Measurements from ENCODE around the gene RNPEP.
"Not testable (repeated sequence)": the region's sequence is repeated elsewhere in the genome, so short reads cannot be mapped to it uniquely, and the experiment has no call there.

The RNPEP gene

DNA sequence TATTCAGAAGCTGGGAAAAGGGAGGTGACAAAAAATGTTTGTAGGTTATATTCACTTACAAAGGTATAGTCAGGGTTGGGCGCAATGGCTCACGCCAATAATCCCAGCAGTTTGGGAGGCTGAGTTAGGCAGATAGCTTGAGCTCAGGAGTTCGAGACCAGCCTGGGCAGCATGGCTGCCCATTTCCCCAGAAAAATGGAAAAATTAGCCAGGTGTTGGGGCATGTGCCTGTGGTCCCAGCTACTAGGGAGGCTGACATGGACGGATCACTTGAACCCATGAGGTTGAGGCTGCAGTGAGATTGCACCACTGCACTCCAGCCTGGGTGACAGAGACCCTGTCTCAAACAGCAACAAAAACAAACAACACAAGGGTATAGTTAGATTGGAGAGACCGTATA lies 24.1 kb upstream of the RNPEP start:
- no peak for DNase-seq (ENCODE audit: low read depth)

DNA sequence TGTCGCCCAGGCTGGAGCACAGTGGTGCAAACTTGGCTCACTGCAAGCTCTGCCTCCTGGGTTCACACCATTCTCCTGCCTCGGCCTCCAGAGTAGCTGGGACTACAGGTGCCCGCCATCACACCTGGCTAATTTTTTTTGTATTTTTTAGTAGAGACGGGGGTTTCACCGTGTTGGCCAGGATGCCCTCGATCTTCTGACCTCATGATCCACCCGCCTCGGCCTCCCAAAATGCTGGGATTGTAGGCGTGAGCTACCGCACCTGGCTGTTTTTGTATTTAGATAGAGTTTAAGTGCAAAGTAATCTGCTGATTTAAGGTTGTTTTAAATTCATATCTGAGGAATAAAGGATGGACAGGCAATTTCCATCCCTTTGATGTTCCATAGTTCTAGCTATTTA lies 20.1 kb upstream of the RNPEP start:
- DNase-seq (ENCODE audit: low read depth): not testable (repeated sequence)

DNA sequence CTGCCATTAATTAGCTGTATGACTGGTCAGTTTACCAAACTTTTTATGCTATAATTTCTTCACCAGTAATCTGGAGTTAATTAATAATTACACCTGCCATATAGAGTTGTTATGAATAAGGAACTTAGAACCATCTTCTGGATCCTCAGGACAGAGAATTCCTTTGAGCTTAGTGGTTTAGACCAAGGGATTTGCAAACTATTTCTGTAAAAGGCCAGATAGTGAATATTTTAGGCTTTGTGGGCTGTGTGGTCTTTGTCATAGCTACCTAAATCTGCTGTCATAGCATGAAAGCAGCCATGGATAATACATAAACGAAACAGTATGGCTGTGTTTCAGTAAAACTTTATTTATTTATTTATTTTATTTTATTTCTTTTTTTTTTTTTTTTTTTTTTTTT lies 18.2 kb upstream of the RNPEP start:
- DNase-seq (ENCODE audit: low read depth): no peak

DNA sequence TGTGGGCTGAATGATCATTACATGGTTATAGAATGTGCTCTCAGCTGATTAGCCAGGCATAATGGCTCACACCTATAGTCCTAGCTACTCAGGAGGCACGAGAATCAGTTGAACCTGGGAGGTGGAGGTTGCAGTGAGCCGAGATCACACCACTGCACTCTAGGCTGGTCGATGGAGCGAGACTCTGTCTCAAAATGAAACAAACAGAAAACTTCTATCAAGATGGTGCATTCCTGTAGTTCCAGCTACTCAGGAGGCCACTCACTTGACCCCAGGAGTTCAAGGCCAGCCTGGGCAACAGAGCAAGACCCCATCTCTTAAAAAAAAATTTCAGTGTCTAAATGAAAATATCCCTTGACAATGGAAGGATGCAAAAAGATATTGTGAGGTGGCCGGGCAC lies 16.3 kb upstream of the RNPEP start:
- no peak for DNase-seq (ENCODE audit: low read depth)

DNA sequence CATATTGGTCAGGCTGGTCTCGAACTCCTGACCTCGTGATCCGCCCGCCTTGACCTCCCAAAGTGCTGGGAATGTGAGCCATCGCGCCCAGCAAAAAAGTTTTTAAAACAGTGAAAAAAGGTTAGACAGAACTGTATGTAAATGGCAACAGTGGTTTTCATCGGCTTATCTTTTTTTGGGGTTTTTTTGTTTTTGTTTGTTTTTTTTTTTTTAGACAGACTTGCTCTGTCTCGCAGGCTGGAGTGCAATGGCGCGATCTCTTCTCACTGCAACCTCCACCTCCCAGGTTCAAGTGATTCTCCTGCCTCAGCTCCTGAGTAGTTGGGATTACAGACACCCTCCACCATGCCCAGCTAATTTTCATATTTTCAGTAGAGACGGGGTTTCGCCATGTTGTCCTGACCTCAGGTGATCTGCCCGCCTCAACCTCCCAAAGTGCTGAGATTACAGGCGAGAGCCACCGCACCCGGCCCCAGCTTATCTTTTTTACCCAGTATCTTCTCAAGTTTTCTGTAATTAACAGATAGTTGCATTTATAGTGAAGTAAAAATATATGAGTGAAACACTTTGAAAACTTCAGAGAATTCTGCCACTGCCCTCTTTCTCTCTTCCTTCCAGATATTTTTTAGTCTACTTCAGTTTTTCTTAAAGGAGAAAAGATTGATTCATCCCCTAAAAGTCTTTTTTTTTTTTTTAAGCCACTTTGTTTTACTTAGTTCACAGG lies 14.1 kb upstream of the RNPEP start:
- no peak for DNase-seq (ENCODE audit: low read depth)

DNA sequence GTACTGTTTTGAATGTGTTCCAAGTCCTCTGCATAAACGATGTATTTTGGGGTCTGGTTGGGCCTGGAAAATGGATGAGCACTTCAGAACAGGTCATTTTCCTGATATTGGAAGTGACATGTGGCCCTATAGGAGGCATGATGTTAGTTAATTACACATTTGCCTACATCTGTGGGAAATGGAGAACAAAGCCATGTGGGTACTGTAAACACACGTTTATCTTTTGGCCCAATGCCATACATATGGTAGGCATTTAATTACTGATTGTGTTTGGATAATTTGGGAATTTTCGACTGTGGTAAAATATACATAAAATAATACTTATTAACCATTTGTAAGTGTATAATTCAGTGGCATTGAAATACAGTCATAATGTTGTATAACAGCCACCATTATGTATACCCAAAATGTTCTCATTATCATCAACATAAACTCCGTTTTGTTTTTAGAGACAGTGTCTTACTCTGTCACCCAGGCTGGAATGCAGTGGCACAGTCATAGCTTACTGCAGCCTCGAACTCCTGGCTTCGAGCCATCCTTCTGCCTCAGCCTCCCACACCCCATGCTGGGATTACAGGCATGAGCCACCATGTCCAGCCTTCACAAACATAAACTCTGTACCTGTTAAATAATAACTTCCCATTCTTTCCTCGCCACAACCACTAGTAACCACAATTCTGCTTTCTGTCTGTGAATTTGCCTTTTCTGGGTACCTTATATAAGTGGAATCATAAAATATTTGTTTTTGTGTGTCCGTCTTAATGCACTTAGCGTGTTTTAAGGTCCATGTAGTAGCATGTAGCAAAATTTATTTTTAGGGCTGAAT lies 11.9 kb upstream of the RNPEP start:
- DNase-seq (ENCODE audit: low read depth): no peak

DNA sequence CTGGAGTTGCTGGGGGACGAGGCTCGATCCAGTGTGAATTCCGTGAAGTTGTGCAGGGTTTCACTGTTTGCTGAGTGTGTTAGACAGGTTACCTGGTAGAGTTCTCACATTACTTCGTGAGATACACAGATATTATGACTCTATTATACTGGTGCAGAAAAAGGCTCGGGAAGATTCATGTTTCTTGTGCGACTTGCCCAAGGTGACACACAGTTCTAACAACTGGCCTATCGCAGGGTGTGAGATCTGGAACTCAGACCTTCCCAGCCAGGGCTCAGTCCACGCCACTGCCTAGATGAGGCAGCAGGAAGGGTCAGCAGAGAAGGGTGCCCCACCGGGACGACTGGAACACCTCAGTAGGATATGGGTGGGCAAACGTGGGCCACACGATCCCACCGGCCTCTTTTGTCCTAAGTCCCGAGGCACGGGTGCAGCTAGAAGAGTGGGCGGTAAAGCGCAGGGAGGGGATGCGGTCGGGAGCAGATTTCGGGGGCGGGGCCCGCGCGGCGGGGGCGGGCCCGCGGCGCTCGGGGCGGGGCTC lies 296 bp upstream of the RNPEP start:
- DNase-seq (ENCODE audit: low read depth): peak; percentile 63

DNA sequence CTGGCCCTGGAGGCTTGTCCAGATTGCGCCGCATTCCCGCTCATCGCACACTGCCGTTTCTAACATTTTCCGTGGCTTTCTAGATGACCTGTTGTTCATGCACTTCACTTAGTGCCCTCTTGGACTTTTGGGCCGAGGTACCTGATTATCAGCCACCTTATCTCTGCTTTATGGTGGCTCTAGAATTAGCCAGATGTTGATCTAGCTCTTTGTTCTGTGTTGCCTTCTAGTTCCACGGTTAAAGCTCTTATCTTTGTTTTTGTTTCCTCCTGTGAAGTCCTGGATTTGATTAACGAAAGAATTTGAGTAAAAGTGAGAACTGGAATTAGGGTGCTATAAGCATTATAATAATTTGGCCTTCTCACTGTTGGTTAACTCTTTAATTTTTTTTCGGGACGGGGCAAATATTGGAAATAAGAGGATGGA lies 945 bp downstream of the RNPEP start:
- DNase-seq (ENCODE audit: low read depth): no peak

DNA sequence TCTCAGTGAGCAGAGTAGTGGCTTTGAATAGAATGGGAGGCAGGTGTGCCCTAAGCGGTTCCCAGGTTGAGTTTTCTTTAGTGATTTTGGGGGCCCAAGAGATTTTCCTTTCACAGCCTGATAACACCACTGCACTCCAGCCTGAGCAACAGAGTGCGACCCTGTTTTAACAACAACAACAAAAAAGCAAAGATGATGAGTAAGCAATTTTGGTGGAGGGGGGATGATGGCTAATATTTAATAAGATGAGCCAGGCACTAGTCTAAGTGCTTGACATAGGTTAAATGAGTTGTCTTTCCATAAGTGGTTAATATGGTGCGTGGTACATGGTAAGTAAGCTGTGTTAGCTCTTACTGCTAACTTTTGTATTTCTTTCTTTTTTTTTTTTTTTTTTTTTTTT lies 2.0 kb downstream of the RNPEP start:
- DNase-seq (ENCODE audit: low read depth): no peak

DNA sequence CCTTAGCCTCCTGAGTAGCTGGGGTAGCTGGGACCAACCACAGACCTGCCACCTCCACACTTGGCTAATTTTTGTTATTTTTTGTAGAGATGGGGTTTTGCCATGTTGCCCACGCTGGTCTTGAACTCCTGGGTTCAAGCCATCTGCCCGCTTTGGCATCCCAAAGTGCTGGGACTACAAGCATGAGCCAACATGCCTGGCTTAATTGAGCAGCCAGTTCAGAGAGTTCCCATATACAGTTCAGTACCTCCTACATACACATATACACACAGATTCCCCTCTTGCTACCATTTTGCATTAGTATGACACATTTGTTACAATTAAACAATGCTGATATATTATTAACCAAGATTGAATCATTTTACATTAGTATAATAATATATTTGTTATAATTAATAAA lies 2.9 kb downstream of the RNPEP start:
- no peak for DNase-seq (ENCODE audit: low read depth)

DNA sequence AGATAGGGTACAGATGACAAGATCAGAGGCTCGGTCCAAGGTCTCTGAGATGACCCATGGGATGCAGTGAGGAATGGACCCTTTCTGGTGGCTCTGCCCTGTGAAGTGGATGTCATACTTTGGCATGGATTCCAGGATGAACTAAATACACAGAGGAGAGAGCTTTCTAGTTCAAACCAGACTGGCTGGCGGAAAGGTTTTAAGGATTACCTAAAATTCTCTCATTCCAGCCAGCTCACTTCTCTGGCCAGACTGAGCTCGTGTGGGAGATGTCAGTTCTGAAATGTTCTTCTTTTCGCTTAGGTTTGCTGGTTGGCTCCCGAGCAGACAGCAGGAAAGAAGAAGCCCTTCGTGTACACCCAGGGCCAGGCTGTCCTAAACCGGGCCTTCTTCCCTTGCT lies 6.2 kb downstream of the RNPEP start:
- no peak for DNase-seq (ENCODE audit: low read depth)

DNA sequence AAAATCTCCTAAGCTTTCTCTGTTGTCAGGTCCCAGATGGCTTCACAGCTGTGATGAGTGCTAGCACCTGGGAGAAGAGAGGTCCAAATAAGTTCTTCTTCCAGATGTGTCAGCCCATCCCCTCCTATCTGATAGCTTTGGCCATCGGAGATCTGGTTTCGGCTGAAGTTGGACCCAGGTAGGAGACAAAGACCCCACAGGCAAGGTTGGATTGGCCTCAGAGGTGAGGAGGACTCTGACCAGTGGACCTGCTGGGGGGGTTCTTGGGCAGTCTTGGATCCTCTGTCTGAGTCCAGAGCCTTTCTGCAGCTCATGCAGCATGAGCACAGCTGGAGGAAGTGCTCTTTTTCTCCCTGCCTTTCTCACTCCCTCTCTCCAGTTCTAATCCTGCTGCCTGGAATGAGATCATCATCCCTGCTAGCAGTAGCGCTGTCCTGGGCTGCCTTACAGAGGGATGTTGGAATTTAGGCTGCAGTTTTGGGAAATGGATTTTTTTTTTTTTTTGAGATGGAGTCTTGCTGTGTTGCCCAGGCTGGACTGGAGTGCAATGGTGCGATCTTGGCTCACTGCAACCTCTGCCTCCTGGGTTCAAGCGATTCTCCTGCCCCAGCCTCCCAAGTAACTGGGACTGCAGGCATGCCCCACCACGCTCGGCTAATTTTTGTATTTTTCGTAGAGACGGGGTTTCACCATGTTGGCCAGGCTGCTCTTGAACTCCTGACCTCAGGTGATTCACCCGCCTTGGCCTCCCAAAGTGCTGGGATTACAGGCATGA lies 7.1 kb downstream of the RNPEP start:
- no peak for DNase-seq (ENCODE audit: low read depth)

DNA sequence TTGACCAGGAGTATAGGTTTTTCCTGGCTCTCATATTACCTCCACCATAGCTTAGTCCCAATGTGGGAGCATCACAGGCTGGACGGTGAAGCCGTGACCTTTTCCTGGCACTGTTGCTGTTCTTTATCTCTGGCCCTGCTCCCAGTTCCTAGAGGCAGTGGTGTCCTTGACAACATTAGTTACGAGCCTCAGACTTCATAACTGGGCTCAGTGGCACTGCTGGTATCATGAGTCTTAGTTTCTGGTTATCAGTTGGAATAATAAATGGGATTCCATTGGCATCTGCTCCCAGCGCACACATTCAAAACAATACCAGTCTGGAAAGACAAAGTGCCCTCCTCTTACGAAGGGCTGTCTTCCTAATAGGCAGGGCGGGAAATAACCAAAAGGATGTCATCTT lies 8.0 kb downstream of the RNPEP start:
- no peak for DNase-seq (ENCODE audit: low read depth)

DNA sequence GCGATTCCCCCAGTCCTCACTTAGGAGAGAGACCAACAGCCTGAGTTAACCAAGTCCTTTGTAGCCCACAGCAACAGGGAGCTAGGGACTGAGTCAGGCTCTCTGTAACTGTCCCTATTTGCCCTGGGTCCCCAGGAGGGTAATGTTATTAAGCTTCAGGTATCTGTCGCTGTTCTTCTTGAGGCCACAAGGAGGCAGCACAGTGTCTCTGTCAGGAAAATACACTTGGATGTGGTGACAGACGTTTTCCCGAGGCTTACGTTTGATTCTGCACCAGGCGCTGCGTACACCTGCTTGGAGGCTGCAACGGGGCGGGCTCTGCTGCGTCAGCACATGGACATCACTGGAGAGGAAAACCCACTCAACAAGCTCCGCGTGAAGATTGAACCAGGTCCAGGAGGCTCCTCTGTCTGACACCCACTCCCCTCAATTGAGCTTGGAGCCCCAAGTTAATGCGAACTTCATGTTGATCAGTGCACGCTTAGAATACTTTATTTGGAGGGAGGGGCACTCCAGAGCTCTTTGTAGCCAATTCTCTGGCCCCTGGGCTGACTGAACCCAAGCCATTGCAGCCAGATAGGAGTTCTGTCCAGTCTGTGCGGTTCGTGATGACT lies 17.3 kb downstream of the RNPEP start:
- DNase-seq (ENCODE audit: low read depth): no peak

DNA sequence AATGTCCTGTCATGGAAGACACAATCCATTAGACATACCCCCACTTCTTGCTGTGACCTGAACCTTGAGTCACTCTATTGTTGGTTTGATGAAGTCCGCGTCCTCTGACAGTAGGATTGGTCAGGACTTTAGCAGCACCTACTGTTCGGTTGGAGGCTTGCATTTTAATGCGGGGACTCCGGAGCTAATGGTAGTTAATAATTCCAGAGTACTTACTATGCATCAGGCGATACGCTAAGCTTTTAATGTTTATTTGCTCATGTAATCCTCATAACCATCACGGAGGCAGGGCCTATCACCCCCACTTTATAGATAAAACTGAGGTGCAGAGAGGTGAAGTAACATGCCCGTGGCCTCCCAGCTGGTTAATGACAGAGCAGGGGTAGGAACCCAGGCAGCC lies 20.1 kb downstream of the RNPEP start:
- no peak for DNase-seq (ENCODE audit: low read depth)

DNA sequence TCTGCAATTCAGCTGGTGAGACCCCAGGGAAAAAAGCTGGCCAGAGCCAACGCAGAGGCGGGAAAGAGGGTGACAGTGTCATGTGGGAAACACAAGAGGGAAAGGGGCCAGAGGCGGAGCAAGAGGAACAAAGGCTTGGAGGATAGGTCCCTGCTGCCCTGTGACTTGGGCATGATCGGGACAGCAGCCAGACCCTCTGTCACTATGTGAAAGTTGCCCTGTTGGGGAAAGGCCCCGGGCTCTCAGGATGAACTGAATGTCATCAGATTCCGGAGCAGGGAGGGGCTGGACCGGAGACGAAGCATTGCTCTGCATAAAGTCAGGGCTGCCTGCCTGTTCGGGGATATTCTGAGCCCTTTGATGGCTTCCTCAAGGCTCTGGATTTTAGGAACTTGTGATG lies 22.3 kb downstream of the RNPEP start:
- no peak for DNase-seq (ENCODE audit: low read depth)

DNA sequence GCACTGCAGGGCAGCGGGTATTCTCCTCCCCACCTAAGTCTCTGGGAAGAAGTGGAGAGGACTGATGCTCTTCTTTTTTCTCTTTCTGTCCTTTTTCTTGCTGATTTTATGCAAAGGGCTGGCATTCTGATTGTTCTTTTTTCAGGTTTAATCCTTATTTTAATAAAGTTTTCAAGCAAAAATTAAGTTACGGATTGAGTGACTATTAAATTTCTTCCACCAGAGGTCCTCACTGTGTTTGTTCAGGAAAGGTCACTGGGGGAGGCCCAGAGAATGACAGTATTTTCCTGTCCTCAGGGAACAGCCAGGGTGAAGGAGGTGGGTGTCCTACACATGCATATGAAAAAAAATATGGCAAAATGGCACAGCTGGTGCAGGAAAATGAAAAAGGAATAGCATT lies 23.5 kb downstream of the RNPEP start:
- no peak for DNase-seq (ENCODE audit: low read depth)

DNA sequence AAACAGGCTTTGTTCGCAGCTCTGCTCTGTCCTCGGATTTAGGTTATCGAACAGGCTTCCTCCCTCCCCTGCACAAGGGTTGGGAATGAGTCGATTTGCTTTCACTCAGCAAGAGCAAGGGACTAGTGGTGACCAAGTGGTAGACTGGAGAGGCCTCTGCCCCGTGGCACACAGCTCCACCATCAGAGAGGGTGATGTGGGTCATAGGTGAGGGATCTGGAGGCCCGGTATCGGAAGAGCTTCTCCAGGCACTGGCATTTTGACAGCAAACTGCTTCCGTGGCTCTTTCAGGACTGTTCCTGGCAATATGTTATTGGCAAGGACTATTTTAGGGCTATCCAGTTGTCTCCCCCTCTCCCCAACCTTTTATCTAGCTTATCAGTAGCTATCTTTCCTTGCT lies 24.9 kb downstream of the RNPEP start:
- DNase-seq (ENCODE audit: low read depth): no peak

DNA sequence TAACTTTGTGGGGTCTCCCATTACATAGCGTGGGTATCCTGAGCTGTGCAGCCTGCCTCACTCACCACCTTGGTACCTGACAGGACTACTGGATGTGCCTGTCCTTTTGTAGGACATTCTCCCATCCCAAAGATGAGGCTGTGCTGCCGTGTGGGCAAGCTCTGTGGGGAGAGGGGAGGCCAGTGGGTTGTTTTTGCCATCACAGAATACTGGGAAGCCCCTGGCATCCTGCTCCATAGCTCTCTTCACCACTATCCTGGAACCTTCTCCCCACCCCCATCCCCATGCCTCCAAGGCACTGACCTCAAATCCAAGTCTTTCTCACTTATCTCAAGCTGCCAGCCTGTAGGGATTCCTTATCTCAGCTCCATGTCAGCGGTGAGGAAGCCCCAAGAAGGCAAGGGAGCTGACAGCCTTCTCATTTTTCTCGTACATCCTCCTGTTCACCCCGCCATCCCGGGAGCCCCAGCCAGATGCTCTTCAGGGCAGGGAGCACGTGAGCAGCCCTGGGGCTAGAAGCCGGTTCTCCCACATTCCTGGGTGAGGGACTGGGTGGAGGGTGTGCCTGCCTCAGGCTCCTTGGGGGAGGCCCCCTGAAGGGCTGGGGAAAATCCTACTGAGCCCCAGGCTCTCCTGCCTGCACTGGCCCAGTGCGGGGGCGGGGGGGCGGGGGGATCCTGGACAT lies 25.5 kb downstream of the RNPEP start:
- DNase-seq (ENCODE audit: low read depth): no peak

DNA sequence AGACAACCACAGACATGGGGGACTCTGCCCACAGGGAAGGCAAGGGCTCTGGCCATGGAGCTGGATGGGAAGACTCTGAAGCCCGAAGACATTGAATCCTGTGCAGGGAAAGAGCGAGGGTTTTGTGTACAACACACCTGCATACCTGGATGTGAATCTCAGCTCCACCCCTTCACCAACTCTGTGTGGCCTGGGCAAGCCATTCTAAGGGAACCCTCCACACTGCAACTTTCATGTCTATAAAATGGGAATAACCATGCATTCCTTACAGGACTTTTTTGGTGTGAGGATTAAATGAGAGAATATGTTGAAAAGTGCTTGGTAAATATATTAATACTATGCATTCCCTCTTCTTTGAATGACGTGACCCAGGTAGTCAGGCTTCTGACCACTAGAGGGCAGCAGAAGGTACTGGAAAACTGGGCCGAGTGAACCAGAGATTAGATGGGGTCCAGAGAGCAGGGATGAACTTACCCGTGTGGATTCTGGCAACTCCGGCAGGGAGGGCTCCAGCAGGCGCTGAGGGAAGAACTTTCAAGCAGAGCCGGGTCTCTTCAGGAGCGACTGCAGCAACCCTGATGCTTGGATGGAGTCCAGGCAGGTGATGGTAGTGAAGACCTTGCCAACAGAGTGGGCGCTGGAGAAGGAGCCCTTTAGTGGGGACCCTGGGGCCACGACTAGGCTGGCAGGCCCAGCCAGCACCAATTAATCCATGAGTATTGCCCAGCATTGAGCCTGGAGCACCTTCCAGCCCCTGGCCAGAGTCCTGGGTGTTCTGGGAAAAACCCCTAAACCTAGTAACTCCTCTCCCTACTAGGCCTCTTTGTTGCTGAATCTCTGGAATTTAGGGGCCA lies 27.1 kb downstream of the RNPEP start:
- peak; percentile 53 for DNase-seq (ENCODE audit: low read depth)

All from activated T-cell treated with anti-CD3 and anti-CD28 coated beads for 1 hour (primary cell).